ENCODE data around the gene GPR161.

The GPR161 gene

GRCh38 chr1:168088511-168089325, 48.0 kb downstream of the GPR161 start:
- DNase-seq (ENCODE audit: low read depth), result peak; percentile 10
- no peak overlapping the region for H3K4me3 ChIP-seq (ENCODE audit: low read depth, low read length)
- TF ChIP-seq POLR2A (IDR thresholded peaks at IDR 0.05; ENCODE audit: extremely low read depth, insufficient read length) (no peak), MAX (IDR thresholded peaks at IDR 0.05; ENCODE audit: low read depth, low read length) (no peak), MYC (IDR thresholded peaks at IDR 0.05; ENCODE audit: low read depth, low read length) (no peak), CTCF (IDR thresholded peaks at IDR 0.05; ENCODE audit: low read depth, low read length) (no peak)

GRCh38 chr1:168087696-168088095, 49.0 kb downstream of the GPR161 start:
- TF ChIP-seq MYC (IDR thresholded peaks at IDR 0.05; ENCODE audit: low read depth, low read length) (no peak), CTCF (IDR thresholded peaks at IDR 0.05; ENCODE audit: low read depth, low read length) (no peak), MAX (IDR thresholded peaks at IDR 0.05; ENCODE audit: low read depth, low read length) (no peak), POLR2A (IDR thresholded peaks at IDR 0.05; ENCODE audit: extremely low read depth, insufficient read length) (no peak)
- no peak overlapping the region for H3K4me3 ChIP-seq (ENCODE audit: low read depth, low read length)
- DNase-seq (ENCODE audit: low read depth), result no peak

- no peak for TF ChIP-seq MAX (IDR thresholded peaks at IDR 0.05; ENCODE audit: low read depth, low read length)
- TF ChIP-seq CTCF (IDR thresholded peaks at IDR 0.05; ENCODE audit: low read depth, low read length), result no peak
- no peak for TF ChIP-seq POLR2A (IDR thresholded peaks at IDR 0.05; ENCODE audit: extremely low read depth, insufficient read length)
- no peak for TF ChIP-seq MYC (IDR thresholded peaks at IDR 0.05; ENCODE audit: low read depth, low read length)
- no peak overlapping the region for H3K4me3 ChIP-seq (ENCODE audit: low read depth, low read length)
- DNase-seq (ENCODE audit: low read depth), result no peak
These were observed 50.3 kb downstream of the GPR161 start for GRCh38 chr1:168086438-168086837.

- DNase-seq (ENCODE audit: low read depth), result no peak
- no peak overlapping the region for H3K4me3 ChIP-seq (ENCODE audit: low read depth, low read length)
- no peak for TF ChIP-seq CTCF (IDR thresholded peaks at IDR 0.05; ENCODE audit: low read depth, low read length)
These were observed 51.3 kb downstream of the GPR161 start for GRCh38 chr1:168085401-168085872.

- DNase-seq (ENCODE audit: low read depth), result peak; percentile 76
- no peak overlapping the region for H3K4me3 ChIP-seq (ENCODE audit: low read depth, low read length)
- TF ChIP-seq POLR2A (IDR thresholded peaks at IDR 0.05; ENCODE audit: extremely low read depth, insufficient read length) (no peak), MAX (IDR thresholded peaks at IDR 0.05; ENCODE audit: low read depth, low read length) (no peak), CTCF (IDR thresholded peaks at IDR 0.05; ENCODE audit: low read depth, low read length) (peak; percentile 91)
These were observed 52.1 kb downstream of the GPR161 start for GRCh38 chr1:168084396-168085231.

All from NB4 (cell line).